ENCODE data around the gene ERG. TPM values are rescaled to one million over a fixed set of nuclear protein-coding genes. Genes with fewer than 3 reads are reported as not detected.

ERG gene
- total and polyA plus RNA-seq, 8 donors = 1.7 to 4.6 (median 2.6) TPM

DNA sequence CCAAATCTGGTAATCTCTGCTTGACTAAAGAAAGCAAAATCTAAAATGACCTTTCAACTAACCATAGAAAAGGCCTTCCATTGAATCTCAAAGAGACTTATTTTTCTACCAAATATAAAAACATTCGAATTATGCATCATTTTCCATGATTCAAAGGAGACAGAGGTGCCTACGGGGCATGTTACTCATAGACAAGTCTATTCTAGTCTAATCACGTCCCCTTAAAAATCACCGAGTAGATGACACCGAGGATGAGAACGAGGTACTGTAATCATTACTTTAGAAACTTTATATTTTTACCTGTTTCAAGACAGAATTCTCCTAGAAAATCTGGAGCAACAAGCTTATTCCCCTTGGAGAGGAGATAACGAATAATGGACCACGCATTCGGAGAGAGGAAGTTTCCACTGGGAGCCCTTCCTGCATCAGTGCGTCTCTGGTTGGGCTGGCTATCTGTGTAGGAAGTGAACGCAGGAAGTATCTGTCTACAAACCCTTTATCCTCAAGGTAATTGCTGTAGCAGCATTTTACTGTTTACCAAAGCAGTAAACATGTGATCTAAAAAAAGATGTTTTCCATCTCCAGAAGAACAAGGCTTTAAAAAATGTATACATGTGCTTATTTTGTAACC is 9.5 kb downstream of the ERG start:
- Histone ChIP-seq H3K36me3 (no peaks in the 10 kb centered on the region), H3K9me3 (no peaks in the 10 kb centered on the region), H3K4me3 (no peak overlapping the region), H3K27ac (no peak overlapping the region), H3K27me3 (peaks cover 0 to 5% (median 0%) of the 10 kb centered on the region in 4 donors), H3K4me1 (no peaks in the 10 kb centered on the region)
- no peak for DNase-seq
- TF ChIP-seq, protein P1, sequence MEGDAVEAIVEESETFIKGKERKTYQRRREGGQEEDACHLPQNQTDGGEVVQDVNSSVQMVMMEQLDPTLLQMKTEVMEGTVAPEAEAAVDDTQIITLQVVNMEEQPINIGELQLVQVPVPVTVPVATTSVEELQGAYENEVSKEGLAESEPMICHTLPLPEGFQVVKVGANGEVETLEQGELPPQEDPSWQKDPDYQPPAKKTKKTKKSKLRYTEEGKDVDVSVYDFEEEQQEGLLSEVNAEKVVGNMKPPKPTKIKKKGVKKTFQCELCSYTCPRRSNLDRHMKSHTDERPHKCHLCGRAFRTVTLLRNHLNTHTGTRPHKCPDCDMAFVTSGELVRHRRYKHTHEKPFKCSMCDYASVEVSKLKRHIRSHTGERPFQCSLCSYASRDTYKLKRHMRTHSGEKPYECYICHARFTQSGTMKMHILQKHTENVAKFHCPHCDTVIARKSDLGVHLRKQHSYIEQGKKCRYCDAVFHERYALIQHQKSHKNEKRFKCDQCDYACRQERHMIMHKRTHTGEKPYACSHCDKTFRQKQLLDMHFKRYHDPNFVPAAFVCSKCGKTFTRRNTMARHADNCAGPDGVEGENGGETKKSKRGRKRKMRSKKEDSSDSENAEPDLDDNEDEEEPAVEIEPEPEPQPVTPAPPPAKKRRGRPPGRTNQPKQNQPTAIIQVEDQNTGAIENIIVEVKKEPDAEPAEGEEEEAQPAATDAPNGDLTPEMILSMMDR (IDR thresholded peaks at IDR 0.05) = no peak
- WGBS, 2 donors = 70 to 75% methylated on average over 11 of the region's 11 CpGs
- intact Hi-C loops (cut with DNase I) = no loop called here
- ATAC-seq = no peak
- no peak for FAIRE-seq

GRCh38 chr21:38487901-38488639 is 10.2 kb downstream of the ERG start:
- 56 to 63% methylated on average over 10 of the region's 10 CpGs for WGBS, 2 donors
- Histone ChIP-seq H3K9me3 (no peaks in the 10 kb centered on the region), H3K4me3 (no peak overlapping the region), H3K4me1 (no peaks in the 10 kb centered on the region), H3K27ac (no peak overlapping the region), H3K36me3 (no peaks in the 10 kb centered on the region), H3K27me3 (peaks cover 0 to 5% (median 0%) of the 10 kb centered on the region in 4 donors)
- DNase-seq (no peak), ATAC-seq (no peak), FAIRE-seq (no peak)
- intact Hi-C loops (cut with DNase I) = no loop called here
- TF ChIP-seq, protein P1 (IDR thresholded peaks at IDR 0.05) = no peak

GRCh38 chr21:38486706-38487105 is 11.6 kb downstream of the ERG start:
- DNase-seq (no peak), ATAC-seq (no peak), FAIRE-seq (no peak)
- Histone ChIP-seq H3K27ac (no peak overlapping the region), H3K36me3 (no peaks in the 10 kb centered on the region), H3K9me3 (no peaks in the 10 kb centered on the region), H3K4me3 (no peak overlapping the region), H3K4me1 (no peaks in the 10 kb centered on the region), H3K27me3 (no peaks in the 10 kb centered on the region)
- intact Hi-C loops (cut with DNase I) = no loop called here
- WGBS, 2 donors = 51 to 56% methylated on average over 6 of the region's 6 CpGs
- TF ChIP-seq, protein P1 (IDR thresholded peaks at IDR 0.05) = no peak

DNA sequence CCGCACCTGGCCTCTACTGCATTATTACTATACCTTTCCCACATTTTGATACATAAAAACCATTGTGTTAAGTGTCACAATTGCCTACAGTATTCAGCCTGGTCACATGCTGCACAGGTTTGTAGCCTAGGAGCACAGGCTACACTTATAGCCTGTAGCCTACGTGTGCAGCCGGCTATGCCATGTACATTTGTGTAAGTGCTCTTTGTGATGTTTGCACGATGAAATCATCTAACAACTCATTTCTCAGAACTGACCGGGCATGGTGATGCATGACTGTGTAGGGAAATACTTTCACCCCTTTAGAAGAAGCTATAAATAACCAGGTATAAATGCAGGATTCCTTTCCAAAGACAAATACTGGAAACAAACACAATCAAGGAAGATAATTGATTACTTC is 12.1 kb downstream of the ERG start:
- H3K4me1 ChIP-seq = no peaks in the 10 kb centered on the region

More for the DNA sequence above, 12.1 kb downstream of the ERG start:
- no peaks in the 10 kb centered on the region for H3K36me3 ChIP-seq
- H3K27me3 ChIP-seq = no peaks in the 10 kb centered on the region
- no peak for FAIRE-seq
- intact Hi-C loops (cut with DNase I) = no loop called here
- 41 to 42% methylated on average over 5 of the region's 5 CpGs for WGBS, 2 donors
- DNase-seq = no peak
- TF ChIP-seq, protein P1 (IDR thresholded peaks at IDR 0.05) = no peak
- H3K27ac ChIP-seq = no peak overlapping the region
- no peaks in the 10 kb centered on the region for H3K9me3 ChIP-seq
- no peak overlapping the region for H3K4me3 ChIP-seq
- ATAC-seq = no peak

All from pancreas (tissue), 10 donors.